RWPE2 (cell line): ENCODE results near the gene FAM156B.
"Not testable (repeated sequence)": the region's sequence is repeated elsewhere in the genome, so short reads cannot be mapped to it uniquely, and the experiment has no call there.

Experiments used
- ATAC-seq: fragments of 200-7000 bp; cut with Tn5 transposase; 3 replicates; pipeline ENCODE4 v1.9.1; 2021; ENCODE audit warnings: low read depth
- DNase-seq: peaks from one replicate; pipeline ENCODE4 v3.0.0-alpha.2; 2020; ENCODE audit warnings: low spot score
- H3K27ac ChIP-seq: fragments of 450-650 bp; 2 replicates; pipeline ENCODE4 v1.5.1; 2017; ENCODE audit warnings: mild to moderate bottlenecking; ENCODE audit not compliant: poor library complexity, severe bottlenecking
- H3K27me3 ChIP-seq: fragments of 250-450 bp; sonication (Bioruptor Pico); 2 replicates; pipeline ENCODE4 v1.5.1; 2021; ENCODE audit warnings: mild to moderate bottlenecking, moderate library complexity; ENCODE audit not compliant: insufficient read depth, poor library complexity, severe bottlenecking
- H3K36me3 ChIP-seq: fragments of 250-450 bp; sonication (Bioruptor Pico); 2 replicates; pipeline ENCODE4 v1.5.1; 2020; ENCODE audit warnings: low read depth, mild to moderate bottlenecking, moderate library complexity
- H3K4me1 ChIP-seq: fragments of 250-450 bp; sonication (Bioruptor Pico); 2 replicates; pipeline ENCODE4 v1.5.1; 2021; ENCODE audit warnings: mild to moderate bottlenecking, moderate library complexity; ENCODE audit not compliant: insufficient read depth, poor library complexity, severe bottlenecking
- H3K4me3 ChIP-seq: fragments of 250-450 bp; sonication (Bioruptor Pico); 2 replicates; pipeline ENCODE4 v1.5.1; 2021; ENCODE audit warnings: mild to moderate bottlenecking, moderate library complexity; ENCODE audit not compliant: severe bottlenecking
- H3K9me3 ChIP-seq: fragments of 250-450 bp; sonication (Bioruptor Pico); 2 replicates; pipeline ENCODE4 v1.5.1; 2021; ENCODE audit warnings: mild to moderate bottlenecking, moderate library complexity; ENCODE audit not compliant: severe bottlenecking

Gene FAM156B

GRCh38 chrX:52949884-52950283 lies 52.8 kb downstream of the FAM156B start:
- ATAC-seq, DNase-seq, H3K27me3 ChIP-seq, H3K4me1 ChIP-seq, H3K4me3 ChIP-seq, H3K9me3 ChIP-seq, H3K27ac ChIP-seq, H3K36me3 ChIP-seq: not testable (repeated sequence)
